Endothelial cell (in vitro differentiated cells): Measurements from ENCODE around the gene MPI. TPM values are rescaled to one million over a fixed set of nuclear protein-coding genes. Genes with fewer than 3 reads are reported as not detected.

Experiments
- DNase-seq: peaks from one replicate; pipeline ENCODE4 v3.0.0; 2021; ENCODE audit warnings: low spot score
- H3K27ac Mint-ChIP-seq: one replicate; pipeline ENCODE4 v1.8.0; 2021; ENCODE audit warnings: mixed read lengths, inconsistent platforms; ENCODE audit not compliant: unreplicated experiment
- H3K27me3 Mint-ChIP-seq: one replicate; pipeline ENCODE4 v1.8.0; 2021; ENCODE audit warnings: mild to moderate bottlenecking, moderate library complexity, mixed read lengths, inconsistent platforms; ENCODE audit not compliant: unreplicated experiment
- H3K36me3 Mint-ChIP-seq: one replicate; pipeline ENCODE4 v1.8.0; 2021; ENCODE audit warnings: mild to moderate bottlenecking, low read depth, mixed read lengths, inconsistent platforms; ENCODE audit not compliant: unreplicated experiment
- H3K4me1 Mint-ChIP-seq: one replicate; pipeline ENCODE4 v1.8.0; 2021; ENCODE audit warnings: mild to moderate bottlenecking, mixed read lengths, inconsistent platforms; ENCODE audit not compliant: unreplicated experiment
- H3K4me3 Mint-ChIP-seq: one replicate; pipeline ENCODE4 v1.8.0; 2021; ENCODE audit warnings: mild to moderate bottlenecking, mixed read lengths, inconsistent platforms; ENCODE audit not compliant: unreplicated experiment
- H3K9me3 Mint-ChIP-seq: one replicate; pipeline ENCODE4 v1.8.0; 2021; ENCODE audit warnings: mixed read lengths, inconsistent platforms; ENCODE audit not compliant: unreplicated experiment
- total RNA-seq: library from RNA; stranded (reverse); fragmentation: NEBNext Ultra II Directional; extraction: Animal tissue kit (Norgen Biotek cat#: 25700); gene quantifications from one replicate; pipeline ENCODE4 v1.2.1, GENCODE V29; 2021; ENCODE audit not compliant: unreplicated experiment
- TF ChIP-seq, protein P1 (sequence below): fragments of 200-600 bp; sonication (generic); IDR thresholded peaks from one replicate; pipeline ENCODE4 v1.5.0; 2021; ENCODE audit warnings: antibody characterized with exemption; ENCODE audit not compliant: unreplicated experiment

The MPI gene
- total RNA-seq, 1 donor from 2014 or later, result 22.2 TPM

DNA sequence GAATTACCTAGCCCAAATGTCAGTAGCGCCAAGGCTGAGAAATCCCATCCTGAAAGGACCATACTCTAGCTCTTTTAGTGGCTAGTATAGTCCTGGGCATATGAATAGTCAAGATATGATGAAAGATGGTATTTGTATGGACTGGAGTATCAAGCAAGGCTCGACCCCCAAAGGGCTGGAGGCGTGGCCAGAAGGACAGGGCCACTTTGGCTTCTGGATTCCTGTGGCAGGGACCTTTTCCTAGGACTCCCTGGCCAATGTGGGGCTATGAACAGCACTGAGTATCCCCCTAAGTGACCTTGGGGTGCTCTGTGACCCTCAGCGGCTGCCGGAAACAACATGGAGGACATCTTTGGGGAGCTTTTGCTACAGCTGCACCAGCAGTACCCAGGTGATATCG lies 6.0 kb downstream of the MPI start:
- Mint-ChIP-seq H3K9me3 (no peaks in the 10 kb centered on the region), H3K36me3 (peaks cover 18% of the 10 kb centered on the region), H3K4me1 (peaks cover under 1% of the 10 kb centered on the region), H3K4me3 (no peak overlapping the region), H3K27me3 (peaks cover 3% of the 10 kb centered on the region), H3K27ac (no peak overlapping the region)
- no peak for DNase-seq
- TF ChIP-seq, protein P1, sequence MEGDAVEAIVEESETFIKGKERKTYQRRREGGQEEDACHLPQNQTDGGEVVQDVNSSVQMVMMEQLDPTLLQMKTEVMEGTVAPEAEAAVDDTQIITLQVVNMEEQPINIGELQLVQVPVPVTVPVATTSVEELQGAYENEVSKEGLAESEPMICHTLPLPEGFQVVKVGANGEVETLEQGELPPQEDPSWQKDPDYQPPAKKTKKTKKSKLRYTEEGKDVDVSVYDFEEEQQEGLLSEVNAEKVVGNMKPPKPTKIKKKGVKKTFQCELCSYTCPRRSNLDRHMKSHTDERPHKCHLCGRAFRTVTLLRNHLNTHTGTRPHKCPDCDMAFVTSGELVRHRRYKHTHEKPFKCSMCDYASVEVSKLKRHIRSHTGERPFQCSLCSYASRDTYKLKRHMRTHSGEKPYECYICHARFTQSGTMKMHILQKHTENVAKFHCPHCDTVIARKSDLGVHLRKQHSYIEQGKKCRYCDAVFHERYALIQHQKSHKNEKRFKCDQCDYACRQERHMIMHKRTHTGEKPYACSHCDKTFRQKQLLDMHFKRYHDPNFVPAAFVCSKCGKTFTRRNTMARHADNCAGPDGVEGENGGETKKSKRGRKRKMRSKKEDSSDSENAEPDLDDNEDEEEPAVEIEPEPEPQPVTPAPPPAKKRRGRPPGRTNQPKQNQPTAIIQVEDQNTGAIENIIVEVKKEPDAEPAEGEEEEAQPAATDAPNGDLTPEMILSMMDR, result no peak

- H3K4me3 Mint-ChIP-seq, result peak overlapping the region; percentile 31
- no peak for DNase-seq
- H3K27me3 Mint-ChIP-seq, result peaks cover 3% of the 10 kb centered on the region
- no peak overlapping the region for H3K27ac Mint-ChIP-seq
- H3K9me3 Mint-ChIP-seq, result no peaks in the 10 kb centered on the region
- TF ChIP-seq, protein P1, result no peak
- H3K4me1 Mint-ChIP-seq, result no peaks in the 10 kb centered on the region
- peaks cover 19% of the 10 kb centered on the region for H3K36me3 Mint-ChIP-seq
Observed at GRCh38 chr15:74896316-74896715, 6.5 kb downstream of the MPI start.

GRCh38 chr15:74897300-74897701 lies 7.5 kb downstream of the MPI start:
- Mint-ChIP-seq H3K27ac (no peak overlapping the region), H3K4me1 (no peaks in the 10 kb centered on the region), H3K9me3 (no peaks in the 10 kb centered on the region)

DNA sequence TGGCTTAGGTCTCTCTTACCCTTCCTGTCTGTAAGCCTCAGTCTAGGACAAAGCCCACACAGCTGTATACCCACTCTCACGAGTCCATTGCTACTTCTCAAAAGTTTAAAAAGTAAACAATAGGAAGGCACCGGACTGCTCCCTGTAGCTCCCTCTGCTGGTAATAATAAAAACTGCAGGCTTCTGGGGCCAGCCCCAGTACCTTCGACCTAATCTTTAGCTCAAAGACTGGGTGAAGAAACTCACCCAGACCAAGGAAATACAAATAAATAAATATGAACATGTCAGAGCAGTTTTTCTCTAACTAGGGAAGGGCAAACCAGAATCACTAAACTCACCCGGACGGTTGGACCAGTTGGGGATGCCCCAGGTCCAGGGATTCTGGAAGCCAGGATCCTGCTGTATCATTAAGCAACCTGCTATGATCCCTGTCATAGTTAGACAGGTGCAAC lies 11.8 kb downstream of the MPI start:
- Mint-ChIP-seq H3K36me3 (peaks cover 41% of the 10 kb centered on the region), H3K4me1 (peaks cover 19% of the 10 kb centered on the region), H3K27ac (no peak overlapping the region), H3K4me3 (no peak overlapping the region), H3K27me3 (peaks cover 1% of the 10 kb centered on the region), H3K9me3 (no peaks in the 10 kb centered on the region)
- TF ChIP-seq, protein P1, result peak; percentile 90
- peak; percentile 47 for DNase-seq

More at GRCh38 chr15:74897300-74897701, 7.5 kb downstream of the MPI start:
- Mint-ChIP-seq H3K27me3 (peaks cover 3% of the 10 kb centered on the region), H3K36me3 (peaks cover 25% of the 10 kb centered on the region), H3K4me3 (no peak overlapping the region)
- DNase-seq, result no peak
- TF ChIP-seq, protein P1, result no peak

DNA sequence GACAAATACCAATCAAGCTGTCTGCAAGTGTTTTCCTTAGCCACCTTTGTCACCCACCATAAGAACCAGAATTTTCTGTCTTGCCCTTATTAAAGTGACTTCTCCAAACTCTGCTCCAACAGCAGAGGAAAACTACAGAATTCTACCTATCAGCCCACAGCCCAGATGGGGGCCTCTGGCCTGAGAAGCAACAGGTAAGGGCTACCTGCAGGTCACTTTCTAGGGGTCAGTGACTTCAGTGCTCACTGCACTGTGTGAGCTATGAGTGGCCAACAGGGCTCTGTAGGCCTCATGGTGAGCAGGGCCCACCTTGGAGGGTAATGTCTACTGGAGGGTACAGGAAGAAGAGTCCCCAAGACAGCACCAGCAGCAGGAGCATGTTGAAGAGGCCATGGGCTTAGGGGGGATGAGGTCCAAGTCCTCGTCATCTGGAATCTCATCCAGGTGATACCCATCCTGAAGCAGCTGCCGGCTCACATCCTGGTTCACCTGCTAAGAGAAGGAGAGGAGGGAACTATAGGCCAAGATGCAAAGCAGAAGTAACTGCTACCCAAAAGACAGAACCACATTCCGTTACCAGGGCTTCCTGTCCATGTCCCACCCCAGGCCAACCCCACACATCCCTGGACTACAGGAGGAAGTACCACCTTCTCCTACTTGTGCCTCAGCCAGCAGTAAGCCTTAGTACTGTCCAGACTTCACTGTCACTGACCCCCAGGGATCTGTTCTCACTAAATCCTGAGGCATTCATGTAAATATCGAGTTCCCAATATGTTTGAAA lies 12.6 kb downstream of the MPI start:
- H3K27ac Mint-ChIP-seq, result no peak overlapping the region
- no peak for DNase-seq
- H3K4me3 Mint-ChIP-seq, result peak overlapping the region; percentile 15
- no peaks in the 10 kb centered on the region for H3K9me3 Mint-ChIP-seq
- peaks cover 25% of the 10 kb centered on the region for H3K4me1 Mint-ChIP-seq
- H3K27me3 Mint-ChIP-seq, result peaks cover 5% of the 10 kb centered on the region
- TF ChIP-seq, protein P1, result no peak
- H3K36me3 Mint-ChIP-seq, result peaks cover 41% of the 10 kb centered on the region
